T-helper 2 cell treated with Interferon-gamma antibody and Interleukin-4, amounts not matched to agents 5 μg/mL and 100 μg/mL, for 36 hours (primary cell): ENCODE measurements around the gene FARP1.

Experiments used
- DNase-seq: peaks from one replicate; pipeline ENCODE4 v3.0.0; 2021; ENCODE audit warnings: low spot score
- H3K27ac Mint-ChIP-seq: one replicate; pipeline ENCODE4 v1.8.0; 2021; ENCODE audit warnings: mild to moderate bottlenecking, mixed read lengths
- H3K27me3 Mint-ChIP-seq: one replicate; pipeline ENCODE4 v1.8.0; 2021; ENCODE audit warnings: low read depth, mixed read lengths
- H3K36me3 Mint-ChIP-seq: one replicate; pipeline ENCODE4 v1.8.0; 2021; ENCODE audit warnings: low read depth, mixed read lengths
- H3K4me1 Mint-ChIP-seq: one replicate; pipeline ENCODE4 v1.8.0; 2021; ENCODE audit warnings: low read depth, mixed read lengths
- H3K4me3 Mint-ChIP-seq: one replicate; pipeline ENCODE4 v1.8.0; 2022; ENCODE audit warnings: mild to moderate bottlenecking, moderate library complexity, mixed read lengths
- H3K9me3 Mint-ChIP-seq: one replicate; pipeline ENCODE4 v1.8.0; 2021; ENCODE audit warnings: mixed read lengths

FARP1 gene

DNA sequence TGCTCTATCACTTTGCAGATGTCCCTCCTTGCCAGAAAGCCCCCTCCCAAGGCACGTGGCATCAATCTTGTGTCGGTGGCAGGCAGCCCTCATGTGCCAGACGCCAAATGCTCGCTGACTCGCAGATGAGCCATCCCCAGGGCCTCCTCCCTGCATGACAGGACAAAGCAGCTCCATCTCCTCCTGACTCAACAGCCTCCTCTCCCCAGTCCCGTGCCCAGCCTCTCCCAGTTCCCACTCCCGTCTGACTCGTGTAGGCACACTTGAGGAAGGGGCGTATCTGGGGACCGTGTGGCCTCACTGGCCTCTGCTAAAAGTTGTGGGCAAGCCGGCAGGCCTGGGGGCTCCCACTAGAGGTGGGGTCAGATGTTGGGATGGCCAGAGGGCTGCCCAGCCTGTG lies 300.4 kb downstream of the FARP1 start:
- Mint-ChIP-seq H3K27ac (no peak overlapping the region), H3K9me3 (no peaks in the 10 kb centered on the region), H3K27me3 (no peaks in the 10 kb centered on the region), H3K36me3 (peaks cover 8% of the 10 kb centered on the region), H3K4me1 (peaks cover 3% of the 10 kb centered on the region), H3K4me3 (no peak overlapping the region)
- DNase-seq = no peak

DNA sequence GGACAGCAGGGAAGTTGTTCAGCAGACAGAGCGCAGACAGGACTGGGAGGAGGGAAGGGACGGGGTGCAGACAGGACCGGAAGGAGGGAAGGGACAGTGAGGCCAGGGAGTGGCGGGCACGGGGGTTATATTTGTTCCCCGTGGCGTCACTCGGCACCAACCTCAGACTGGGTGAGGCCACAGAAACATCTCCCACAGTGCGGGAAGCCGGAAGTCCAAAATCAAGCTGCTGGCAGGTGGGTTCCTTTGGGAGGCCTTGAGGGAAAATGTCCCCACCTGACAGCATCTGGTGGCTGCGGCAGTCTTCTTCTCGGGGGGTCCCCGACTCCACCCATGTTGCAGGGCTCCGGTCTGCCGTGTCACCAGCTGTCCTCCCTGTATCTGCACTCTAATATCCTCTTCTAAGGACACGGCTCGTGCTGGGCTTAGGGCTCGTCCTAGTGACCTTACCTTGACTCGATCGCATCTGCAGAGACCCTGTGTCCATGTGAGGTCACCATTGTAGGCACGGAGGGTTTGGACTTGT lies 301.0 kb downstream of the FARP1 start:
- Mint-ChIP-seq H3K9me3 (no peaks in the 10 kb centered on the region), H3K27me3 (no peaks in the 10 kb centered on the region), H3K36me3 (peaks cover 8% of the 10 kb centered on the region), H3K27ac (no peak overlapping the region), H3K4me1 (peaks cover 3% of the 10 kb centered on the region), H3K4me3 (no peak overlapping the region)
- DNase-seq = no peak

DNA sequence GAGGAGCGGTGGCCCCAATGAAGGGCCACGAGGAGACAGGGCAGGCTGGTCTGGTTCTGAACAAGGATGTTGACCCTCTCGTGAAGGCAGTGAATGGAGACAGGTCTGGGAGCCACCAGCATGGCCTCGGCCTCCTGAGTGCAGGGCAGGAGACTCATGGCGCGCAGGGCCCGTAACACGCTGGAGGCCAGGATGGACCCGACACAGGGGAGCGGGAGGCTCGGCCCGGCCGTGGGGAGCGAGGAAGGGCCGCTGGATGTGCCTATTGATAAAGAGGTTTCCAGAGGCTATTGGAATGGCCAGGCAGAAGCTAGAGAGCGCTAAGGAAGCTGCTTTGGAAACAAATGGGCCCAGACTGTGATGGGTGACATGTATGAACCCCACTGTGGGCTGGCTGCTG lies 301.5 kb downstream of the FARP1 start:
- Mint-ChIP-seq H3K4me3 (no peak overlapping the region), H3K4me1 (peaks cover 3% of the 10 kb centered on the region), H3K27ac (no peak overlapping the region), H3K36me3 (peaks cover 11% of the 10 kb centered on the region), H3K27me3 (no peaks in the 10 kb centered on the region), H3K9me3 (no peaks in the 10 kb centered on the region)
- DNase-seq = no peak

DNA sequence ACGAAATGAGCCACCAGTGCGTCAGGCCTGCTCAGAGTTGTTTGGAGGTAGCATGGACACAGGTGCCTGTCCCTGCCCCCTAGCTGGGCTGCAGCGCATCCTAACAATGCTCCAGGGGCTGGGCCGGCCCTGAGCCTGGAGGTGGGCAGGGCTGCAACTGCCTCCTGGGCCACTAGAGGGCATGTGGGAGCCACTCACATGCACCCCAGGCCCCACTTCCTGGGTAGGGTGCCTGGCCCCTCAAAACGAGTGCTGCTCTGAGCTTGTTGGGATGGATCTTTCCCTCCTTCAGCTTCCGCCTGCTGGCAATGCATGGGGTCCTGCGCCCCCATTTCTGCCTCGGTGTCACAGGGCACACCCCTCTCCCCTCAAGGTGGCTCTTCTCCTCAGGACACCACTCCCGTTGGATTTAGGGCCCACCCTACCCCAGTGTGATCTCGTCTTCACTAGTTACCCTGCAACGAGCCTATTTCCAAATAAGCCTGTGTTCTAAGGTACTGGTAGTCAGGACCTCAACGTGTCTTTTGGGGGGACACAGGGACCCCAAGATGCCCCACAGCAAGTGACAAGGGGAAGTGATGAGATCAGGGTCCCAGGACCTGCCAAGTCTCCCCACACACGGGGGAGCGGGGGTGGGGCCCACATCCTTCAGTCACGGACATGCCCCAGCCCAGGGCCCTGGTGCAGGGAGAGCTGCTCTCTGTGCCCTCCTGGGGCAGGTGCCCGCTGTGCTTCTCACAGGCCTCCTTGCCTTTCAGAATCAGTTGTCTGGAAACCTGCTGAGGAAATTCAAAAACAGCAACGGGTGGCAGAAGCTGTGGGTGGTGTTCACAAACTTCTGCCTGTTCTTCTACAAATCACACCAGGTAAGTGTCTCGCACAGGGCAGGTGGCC lies 302.7 kb downstream of the FARP1 start:
- no peaks in the 10 kb centered on the region for H3K9me3 Mint-ChIP-seq
- H3K36me3 Mint-ChIP-seq = peaks cover 12% of the 10 kb centered on the region
- peak overlapping the region; percentile 76 for H3K27ac Mint-ChIP-seq
- peaks cover 6% of the 10 kb centered on the region for H3K4me1 Mint-ChIP-seq
- H3K27me3 Mint-ChIP-seq = no peaks in the 10 kb centered on the region
- DNase-seq = peak; percentile 64
- no peak overlapping the region for H3K4me3 Mint-ChIP-seq

DNA sequence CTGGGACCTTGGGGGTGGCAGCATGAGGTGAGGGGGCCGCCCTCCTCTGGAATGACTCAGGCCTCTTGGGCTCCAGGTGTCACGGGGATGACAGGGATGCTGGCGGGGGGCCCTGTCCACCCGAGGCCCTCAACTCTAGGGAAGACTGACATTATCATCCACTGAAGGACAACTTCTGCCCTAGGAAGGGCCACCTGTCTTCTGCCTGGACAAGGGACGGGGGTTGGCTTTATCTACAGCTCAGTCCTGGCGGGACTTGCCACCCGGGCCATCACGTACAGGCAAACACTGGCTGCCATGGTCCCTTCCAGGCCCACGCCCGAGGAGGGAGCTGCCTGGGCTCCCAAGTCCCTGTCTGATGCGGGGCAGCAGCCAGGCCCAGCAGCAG lies 303.3 kb downstream of the FARP1 start:
- H3K27ac Mint-ChIP-seq = peak overlapping the region; percentile 60
- no peaks in the 10 kb centered on the region for H3K9me3 Mint-ChIP-seq
- H3K27me3 Mint-ChIP-seq = no peaks in the 10 kb centered on the region
- H3K4me1 Mint-ChIP-seq = peaks cover 13% of the 10 kb centered on the region
- DNase-seq = no peak
- no peak overlapping the region for H3K4me3 Mint-ChIP-seq
- peaks cover 16% of the 10 kb centered on the region for H3K36me3 Mint-ChIP-seq

DNA sequence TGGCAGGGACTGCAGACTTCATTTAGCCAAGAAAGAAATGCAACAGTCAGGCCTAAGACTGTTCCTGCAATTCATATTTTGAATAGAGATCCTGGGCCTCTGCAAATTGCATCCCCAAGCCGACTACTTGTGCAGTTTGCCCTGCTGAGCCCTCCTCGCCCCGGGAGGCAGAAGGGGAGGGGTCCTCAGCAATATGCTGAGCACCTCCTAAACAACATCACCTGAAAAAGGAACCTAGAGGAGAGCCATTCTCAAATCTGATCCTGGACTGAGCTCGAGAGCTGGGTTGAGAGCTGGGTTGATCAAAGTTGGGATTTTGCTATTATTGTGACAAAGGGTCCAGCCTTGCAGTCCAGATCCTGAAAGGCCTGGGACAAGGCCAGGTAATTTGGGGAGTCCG lies 304.2 kb downstream of the FARP1 start:
- peaks cover 17% of the 10 kb centered on the region for H3K4me1 Mint-ChIP-seq
- DNase-seq = no peak
- peaks cover 24% of the 10 kb centered on the region for H3K36me3 Mint-ChIP-seq
- H3K27ac Mint-ChIP-seq = no peak overlapping the region
- H3K9me3 Mint-ChIP-seq = no peaks in the 10 kb centered on the region
- H3K4me3 Mint-ChIP-seq = no peak overlapping the region
- no peaks in the 10 kb centered on the region for H3K27me3 Mint-ChIP-seq

DNA sequence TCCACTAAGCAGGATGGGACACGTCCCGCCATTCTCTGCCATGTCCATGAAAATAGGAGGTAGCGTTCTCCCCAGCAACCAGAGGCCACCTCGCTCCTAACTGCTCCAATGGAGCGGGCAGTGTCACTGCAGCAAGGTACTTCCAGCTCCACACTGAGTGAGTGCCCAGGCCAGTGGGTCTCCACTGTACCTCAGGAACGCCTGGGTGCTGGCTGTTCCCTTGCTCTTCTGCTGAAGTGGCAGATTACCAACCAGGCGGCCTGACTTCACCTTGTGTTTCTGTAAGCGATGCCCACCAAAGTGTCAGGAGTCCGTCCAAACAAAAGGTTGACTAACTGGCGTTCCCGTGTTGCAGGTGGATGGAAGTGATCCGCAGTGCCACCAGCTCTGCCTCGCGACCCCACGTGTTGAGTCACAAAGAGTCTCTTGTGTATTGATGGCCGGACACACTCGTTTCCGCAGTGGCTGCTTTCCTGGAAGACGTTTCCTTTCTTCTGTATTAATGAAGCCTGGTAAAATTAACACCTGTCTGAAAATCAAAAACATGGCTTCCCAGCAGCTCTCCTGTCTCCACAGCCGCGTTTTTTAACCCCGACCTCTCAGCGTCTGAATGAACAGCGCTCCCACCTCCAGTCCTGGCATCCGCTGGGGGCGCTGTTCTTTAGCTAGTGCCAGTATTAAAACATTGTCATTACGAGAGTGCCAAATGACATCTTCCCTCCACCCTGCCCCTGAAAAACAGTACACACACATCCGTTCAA lies 305.2 kb downstream of the FARP1 start:
- H3K4me3 Mint-ChIP-seq = no peak overlapping the region
- no peaks in the 10 kb centered on the region for H3K27me3 Mint-ChIP-seq
- DNase-seq = no peak
- H3K36me3 Mint-ChIP-seq = peaks cover 33% of the 10 kb centered on the region
- H3K4me1 Mint-ChIP-seq = peaks cover 17% of the 10 kb centered on the region
- H3K27ac Mint-ChIP-seq = no peak overlapping the region
- no peaks in the 10 kb centered on the region for H3K9me3 Mint-ChIP-seq

DNA sequence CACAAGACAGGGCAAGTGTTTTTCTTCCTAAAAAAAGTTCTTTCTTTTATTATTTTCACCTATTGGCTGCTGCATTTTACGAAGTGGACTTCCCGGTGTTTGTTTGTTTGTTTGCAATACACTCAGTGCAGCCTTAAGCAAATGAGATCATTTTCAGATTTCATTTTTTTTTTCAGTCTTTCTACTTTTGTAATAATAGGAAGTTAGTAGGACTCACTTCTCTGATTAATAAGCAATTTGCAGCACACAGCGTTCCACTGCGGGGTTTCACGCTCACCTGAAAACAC lies 305.7 kb downstream of the FARP1 start:
- no peak overlapping the region for H3K4me3 Mint-ChIP-seq
- no peaks in the 10 kb centered on the region for H3K9me3 Mint-ChIP-seq
- H3K36me3 Mint-ChIP-seq = peaks cover 35% of the 10 kb centered on the region
- DNase-seq = no peak
- H3K4me1 Mint-ChIP-seq = peaks cover 17% of the 10 kb centered on the region
- no peak overlapping the region for H3K27ac Mint-ChIP-seq
- no peaks in the 10 kb centered on the region for H3K27me3 Mint-ChIP-seq

DNA sequence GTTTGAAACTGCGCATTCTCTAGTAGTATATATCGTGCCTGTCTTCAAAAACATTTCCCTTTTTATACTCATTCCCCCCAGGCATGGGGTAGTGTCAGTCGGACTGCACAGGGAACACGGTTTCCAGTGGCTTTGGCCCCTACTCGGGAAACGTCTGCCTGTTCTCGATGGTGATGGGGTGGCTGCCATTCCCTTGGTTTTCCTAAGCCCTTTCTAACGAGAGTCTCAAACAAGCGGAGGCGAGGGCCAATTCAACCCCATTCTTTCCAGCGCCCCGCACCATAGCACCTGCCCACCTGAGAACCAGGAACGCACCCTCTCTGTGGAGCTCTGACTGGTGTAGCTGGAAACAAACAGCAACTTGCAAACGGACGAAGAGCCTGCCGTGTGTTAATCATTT lies 306.4 kb downstream of the FARP1 start:
- no peak for DNase-seq
- peaks cover 37% of the 10 kb centered on the region for H3K36me3 Mint-ChIP-seq
- H3K9me3 Mint-ChIP-seq = no peaks in the 10 kb centered on the region
- H3K27ac Mint-ChIP-seq = no peak overlapping the region
- no peaks in the 10 kb centered on the region for H3K27me3 Mint-ChIP-seq
- H3K4me3 Mint-ChIP-seq = no peak overlapping the region
- H3K4me1 Mint-ChIP-seq = peaks cover 17% of the 10 kb centered on the region

DNA sequence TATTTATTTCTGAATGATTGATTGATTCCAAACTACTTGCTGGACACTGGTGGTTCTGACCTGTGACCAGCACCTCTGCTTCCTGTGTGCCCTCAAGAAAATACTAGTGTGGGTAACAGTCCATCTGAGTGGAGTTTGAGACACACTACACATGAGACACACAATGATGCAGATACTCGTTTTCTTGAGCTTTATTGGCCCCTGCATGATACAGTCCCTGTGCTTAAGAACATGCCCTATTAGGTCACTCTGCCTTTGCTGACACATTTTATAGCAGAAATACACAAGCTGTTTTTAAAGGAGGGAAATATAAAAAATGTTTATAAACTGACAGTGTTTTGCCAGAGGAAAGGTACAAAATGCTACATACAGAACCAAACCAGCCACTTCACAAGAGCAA lies 307.1 kb downstream of the FARP1 start:
- Mint-ChIP-seq H3K9me3 (no peaks in the 10 kb centered on the region), H3K36me3 (peaks cover 43% of the 10 kb centered on the region)

DNA sequence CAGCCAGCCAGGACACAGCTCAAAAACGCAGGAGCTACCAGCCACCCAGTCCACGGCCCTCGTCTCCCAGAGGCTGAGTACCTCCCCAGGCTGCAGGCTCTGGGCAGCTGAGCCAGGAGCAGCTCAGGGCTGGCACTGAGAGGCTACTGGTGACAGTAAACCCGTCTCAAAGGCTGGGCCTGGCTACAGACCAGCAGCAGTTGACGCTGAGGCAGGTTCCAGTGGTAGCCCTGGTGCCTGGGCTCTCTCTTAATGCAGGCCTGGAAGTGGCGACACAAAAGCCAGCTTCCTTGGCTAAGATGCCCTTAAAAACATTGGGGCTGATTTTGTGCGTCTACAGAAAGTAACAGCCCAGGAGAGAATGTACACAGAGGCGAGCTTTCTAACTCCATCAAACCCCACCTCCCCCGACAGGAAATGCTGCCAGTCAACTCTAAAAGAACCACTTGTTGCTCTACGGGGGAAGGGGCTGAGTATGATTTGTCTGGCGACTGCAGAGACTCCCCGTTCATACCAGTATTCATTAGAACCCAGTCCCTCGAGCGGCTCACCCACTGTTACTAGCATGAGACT lies 307.7 kb downstream of the FARP1 start:
- no peak for DNase-seq
- no peaks in the 10 kb centered on the region for H3K27me3 Mint-ChIP-seq
- no peaks in the 10 kb centered on the region for H3K9me3 Mint-ChIP-seq
- peak overlapping the region; percentile 31 for H3K27ac Mint-ChIP-seq
- H3K36me3 Mint-ChIP-seq = peaks cover 47% of the 10 kb centered on the region
- peaks cover 17% of the 10 kb centered on the region for H3K4me1 Mint-ChIP-seq
- H3K4me3 Mint-ChIP-seq = no peak overlapping the region

More for the DNA sequence above, 307.1 kb downstream of the FARP1 start:
- H3K4me1 Mint-ChIP-seq = peaks cover 20% of the 10 kb centered on the region
- no peak overlapping the region for H3K4me3 Mint-ChIP-seq
- H3K27me3 Mint-ChIP-seq = no peaks in the 10 kb centered on the region
- peak overlapping the region; percentile 41 for H3K27ac Mint-ChIP-seq
- DNase-seq = no peak

DNA sequence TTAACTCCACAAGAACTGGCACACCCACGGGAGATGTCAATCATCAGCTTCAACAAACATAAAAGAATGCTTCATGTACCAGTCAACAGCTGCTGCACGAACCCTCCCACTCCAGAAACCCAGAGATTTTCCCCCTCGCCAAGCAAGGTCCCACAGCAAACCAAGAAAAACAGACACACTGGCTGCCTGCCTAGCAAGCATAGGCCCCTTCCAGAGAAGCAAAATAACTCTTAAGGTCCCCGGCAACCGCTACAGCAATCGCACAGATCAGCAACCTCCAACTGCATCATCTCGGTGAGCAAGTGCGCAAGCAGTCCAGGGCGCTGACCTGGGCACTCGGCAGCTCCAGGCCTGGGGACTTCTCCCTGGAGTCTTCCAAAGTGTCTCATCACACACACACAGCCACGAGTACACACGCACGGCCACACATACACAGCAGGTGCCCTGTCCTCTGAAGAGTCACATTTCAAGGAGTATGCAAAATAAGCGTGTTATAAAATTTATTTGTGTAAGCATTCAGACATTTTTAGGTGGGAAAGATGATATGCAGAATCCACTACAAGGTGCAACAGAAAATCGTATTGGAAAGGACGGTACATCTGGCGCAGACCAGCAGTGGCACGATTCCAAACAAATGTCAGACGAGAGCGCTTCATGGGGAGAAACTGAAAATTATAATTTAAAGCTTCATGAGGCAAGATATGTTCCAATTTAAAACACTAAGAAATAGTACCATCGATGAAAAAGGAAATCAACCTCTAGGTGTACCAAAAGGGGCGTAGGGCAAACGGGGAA lies 309.0 kb downstream of the FARP1 start:
- Mint-ChIP-seq H3K27me3 (no peaks in the 10 kb centered on the region), H3K9me3 (no peaks in the 10 kb centered on the region), H3K4me1 (peaks cover 17% of the 10 kb centered on the region), H3K4me3 (no peak overlapping the region), H3K36me3 (peaks cover 57% of the 10 kb centered on the region), H3K27ac (peak overlapping the region; percentile 29)
- no peak for DNase-seq

DNA sequence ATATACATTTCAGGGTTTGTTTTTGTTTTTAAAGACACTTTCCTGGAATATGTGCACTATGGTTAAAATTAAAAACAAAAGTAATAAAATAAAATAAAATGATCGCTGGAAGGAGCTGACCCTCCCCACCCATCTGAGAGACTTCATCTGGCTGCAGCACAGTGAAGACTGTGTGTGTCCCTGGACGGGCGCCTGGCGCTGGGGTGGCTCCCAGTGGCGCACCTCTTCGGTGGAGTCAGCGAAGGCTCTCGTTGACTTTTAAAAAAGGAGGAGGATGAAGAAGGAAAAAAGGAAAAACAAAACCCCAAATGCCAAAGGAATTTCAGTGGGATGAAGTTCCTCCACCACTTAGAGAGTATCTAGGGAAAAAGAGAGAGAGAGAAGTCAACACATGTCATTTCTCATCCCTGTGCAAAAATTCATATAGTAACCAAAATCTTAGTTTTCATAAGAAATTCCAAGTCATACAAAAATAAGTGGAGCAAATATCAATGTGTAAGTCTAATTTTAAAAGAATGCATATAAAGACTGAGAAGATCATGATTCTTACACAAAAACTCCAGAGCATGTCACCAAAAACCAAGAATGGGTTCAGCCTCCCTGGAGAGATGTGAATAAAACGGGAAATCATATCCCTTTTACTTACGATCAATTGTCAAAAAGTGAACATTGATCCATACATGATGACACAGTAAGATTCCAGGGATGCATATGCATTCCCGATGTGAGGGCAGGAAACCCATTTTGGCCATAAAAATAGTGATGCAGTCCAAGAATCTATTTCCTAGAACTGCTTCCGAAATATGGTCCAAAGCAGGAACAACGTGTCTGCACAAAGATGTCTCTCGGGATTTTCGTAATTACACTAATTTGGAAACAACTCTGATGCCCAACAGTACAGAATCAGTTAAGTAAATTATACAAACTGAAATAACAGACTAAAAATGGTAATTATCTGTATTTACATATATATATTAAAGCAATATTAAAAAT lies 310.3 kb downstream of the FARP1 start:
- Mint-ChIP-seq H3K9me3 (no peaks in the 10 kb centered on the region), H3K27ac (no peak overlapping the region), H3K36me3 (peaks cover 57% of the 10 kb centered on the region), H3K4me3 (no peak overlapping the region), H3K27me3 (no peaks in the 10 kb centered on the region), H3K4me1 (peaks cover 17% of the 10 kb centered on the region)
- no peak for DNase-seq
